Fibroblast of lung (primary cell): ENCODE results near the gene PKP1. TPM values are rescaled to one million over a fixed set of nuclear protein-coding genes. Genes with fewer than 3 reads are reported as not detected.

Source experiments
- DNase-seq, 2 donors: peaks; one replicate each; pipeline versions ENCODE4 v3.0.0 to v3.0.0-alpha.2; 2010; ENCODE audit warnings: low read depth in 2 of 2
- H2AFZ ChIP-seq: 2 replicates; pipeline ENCODE4 v1.5.1; 2012; ENCODE audit warnings: low read length, control low read depth, inconsistent platforms
- H3K27ac ChIP-seq: 2 replicates; pipeline ENCODE4 v1.5.1; 2011; ENCODE audit warnings: low read length, control low read depth; ENCODE audit not compliant: insufficient read depth
- H3K27me3 ChIP-seq: 2 replicates; pipeline ENCODE4 v1.5.1; 2011; ENCODE audit warnings: mild to moderate bottlenecking, low read length; ENCODE audit not compliant: control insufficient read depth, insufficient read depth
- H3K36me3 ChIP-seq: 2 replicates; pipeline ENCODE4 v1.5.1; 2011; ENCODE audit warnings: low read length; ENCODE audit not compliant: control insufficient read depth, insufficient read depth
- H3K4me1 ChIP-seq: 2 replicates; pipeline ENCODE4 v1.5.1; 2011; ENCODE audit warnings: low read length; ENCODE audit not compliant: control insufficient read depth, insufficient read depth; ENCODE audit errors: extremely low read depth
- H3K4me2 ChIP-seq: 2 replicates; pipeline ENCODE4 v1.5.1; 2011; ENCODE audit warnings: low read length, control low read depth; ENCODE audit not compliant: insufficient read depth; ENCODE audit errors: extremely low read depth
- H3K4me3 ChIP-seq, 4 experiments: fragments of 200-600 bp in 1 of 4; sonication (generic) in 1 of 4; replicated peaks in 1 of 4; 2 replicates each; pipeline ENCODE4 v1.5.1; 2011 to 2016; ENCODE audit warnings: low read length in 4 of 4, low read depth in 3 of 4, mild to moderate bottlenecking in 3 of 4, control low read depth in 2 of 4, inconsistent platforms in 1 of 4, mixed read lengths in 1 of 4; ENCODE audit not compliant: insufficient read depth in 1 of 4; ENCODE audit errors: control extremely low read depth in 1 of 4
- H3K79me2 ChIP-seq: 2 replicates; pipeline ENCODE4 v1.5.1; 2012; ENCODE audit warnings: mild to moderate bottlenecking, low read length, inconsistent platforms; ENCODE audit not compliant: control insufficient read depth, insufficient read depth
- H3K9ac ChIP-seq: 2 replicates; pipeline ENCODE4 v1.5.1; 2011; ENCODE audit warnings: mild to moderate bottlenecking, low read length, control low read depth; ENCODE audit not compliant: insufficient read depth
- H3K9me3 ChIP-seq: 2 replicates; pipeline ENCODE4 v1.5.1; 2012; ENCODE audit warnings: low read depth, low read length; ENCODE audit not compliant: control insufficient read depth, insufficient read depth
- H4K20me1 ChIP-seq: 2 replicates; pipeline ENCODE4 v1.5.1; 2011; ENCODE audit warnings: low read length; ENCODE audit not compliant: control insufficient read depth, insufficient read depth; ENCODE audit errors: extremely low read depth
- EZH2 ChIP-seq: IDR thresholded peaks from 2 replicates; pipeline ENCODE4 v1.5.1; 2012; ENCODE audit warnings: low read length, control low read depth, mild to moderate bottlenecking; ENCODE audit errors: missing control alignments
- polyA plus RNA-seq, 2 donors: library from polyadenylated mRNA; depleted of rRNA in 1 of 2; stranded (reverse) in 1 of 2; unstranded in 1 of 2; fragments of >200 nt; gene quantifications; 2 replicates each; pipeline ENCODE4 v1.2.1, GENCODE V29; 2011 to 2012; ENCODE audit warnings: missing spikeins in 1 of 2
- total RNA-seq: library from RNA; depleted of rRNA; stranded (reverse); fragments of >200 nt; gene quantifications from 2 replicates; pipeline ENCODE4 v1.2.1, GENCODE V29; 2014
- TF ChIP-seq, protein P1 (sequence below), 2 donors: IDR thresholded peaks in 1 of 2; conservative IDR thresholded peaks in 1 of 2; 1 replicate in 1 of 2; 2 replicates in 1 of 2; pipeline ENCODE4 v1.5.1; 2011 to 2012; ENCODE audit warnings: low read length in 2 of 2, control low read depth in 1 of 2, inconsistent platforms in 1 of 2, low read depth in 1 of 2, mild to moderate bottlenecking in 1 of 2

The PKP1 gene
- total and polyA plus RNA-seq, 2 donors (not counting 1 experiment from before 2014, with no cell fraction given), result under 0.01 to 0.08 TPM

DNA sequence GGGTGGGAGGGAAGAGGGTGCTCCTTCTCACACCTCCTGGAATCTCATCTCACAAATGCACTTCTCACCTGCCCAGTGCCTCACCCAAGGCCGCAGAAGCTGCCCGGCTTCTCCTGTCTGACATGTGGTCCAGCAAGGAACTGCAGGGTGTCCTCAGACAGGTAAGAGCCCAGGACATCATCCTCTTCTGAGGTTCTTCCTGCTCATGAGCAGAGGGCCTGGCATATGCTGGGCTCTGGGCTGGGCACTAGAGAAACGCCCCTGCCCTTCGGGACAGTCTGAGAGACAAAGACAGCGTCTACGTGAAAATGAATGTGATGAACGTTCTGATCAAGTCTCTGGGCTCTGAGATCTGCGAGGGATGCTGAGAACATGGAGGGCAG lies 42.4 kb downstream of the PKP1 start:
- no peak for TF ChIP-seq EZH2
- TF ChIP-seq, protein P1, sequence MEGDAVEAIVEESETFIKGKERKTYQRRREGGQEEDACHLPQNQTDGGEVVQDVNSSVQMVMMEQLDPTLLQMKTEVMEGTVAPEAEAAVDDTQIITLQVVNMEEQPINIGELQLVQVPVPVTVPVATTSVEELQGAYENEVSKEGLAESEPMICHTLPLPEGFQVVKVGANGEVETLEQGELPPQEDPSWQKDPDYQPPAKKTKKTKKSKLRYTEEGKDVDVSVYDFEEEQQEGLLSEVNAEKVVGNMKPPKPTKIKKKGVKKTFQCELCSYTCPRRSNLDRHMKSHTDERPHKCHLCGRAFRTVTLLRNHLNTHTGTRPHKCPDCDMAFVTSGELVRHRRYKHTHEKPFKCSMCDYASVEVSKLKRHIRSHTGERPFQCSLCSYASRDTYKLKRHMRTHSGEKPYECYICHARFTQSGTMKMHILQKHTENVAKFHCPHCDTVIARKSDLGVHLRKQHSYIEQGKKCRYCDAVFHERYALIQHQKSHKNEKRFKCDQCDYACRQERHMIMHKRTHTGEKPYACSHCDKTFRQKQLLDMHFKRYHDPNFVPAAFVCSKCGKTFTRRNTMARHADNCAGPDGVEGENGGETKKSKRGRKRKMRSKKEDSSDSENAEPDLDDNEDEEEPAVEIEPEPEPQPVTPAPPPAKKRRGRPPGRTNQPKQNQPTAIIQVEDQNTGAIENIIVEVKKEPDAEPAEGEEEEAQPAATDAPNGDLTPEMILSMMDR (conservative IDR thresholded peaks at IDR 0.05 in 1 of 2, IDR thresholded peaks at IDR 0.05 in 1 of 2; ENCODE audit: low read depth in 1 of 2, low read length in 2 of 2), result no peak
- peaks cover 8% of the 10 kb centered on the region for H3K27me3 ChIP-seq
- DNase-seq, result no peak

DNA sequence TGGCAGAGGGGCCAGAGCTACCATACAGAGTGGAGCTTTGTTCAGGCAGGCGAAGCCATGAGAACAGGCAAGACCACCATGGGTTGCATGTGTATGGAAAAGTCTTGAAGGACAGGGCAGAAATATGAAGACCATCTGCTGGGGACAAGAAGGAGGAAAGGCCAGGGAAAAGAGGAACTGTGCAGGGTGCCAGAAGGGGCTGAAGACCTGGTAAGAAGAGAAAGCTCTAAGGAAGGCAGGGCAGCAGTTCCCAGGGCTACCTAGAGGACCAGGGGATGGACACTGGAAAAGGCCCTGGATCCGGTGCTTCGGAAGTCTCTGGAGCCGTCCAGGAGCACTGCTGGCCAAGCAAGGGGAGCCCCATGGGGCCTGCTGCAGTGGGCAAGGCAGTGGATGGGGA lies 43.4 kb downstream of the PKP1 start:
- H2AFZ ChIP-seq, result no peak overlapping the region
- H3K9me3 ChIP-seq, result no peaks in the 10 kb centered on the region
- DNase-seq, result no peak
- TF ChIP-seq, protein P1 (conservative IDR thresholded peaks at IDR 0.05 in 1 of 2, IDR thresholded peaks at IDR 0.05 in 1 of 2; ENCODE audit: low read depth in 1 of 2, low read length in 2 of 2), result no peak
- no peak for TF ChIP-seq EZH2
- peaks cover 8% of the 10 kb centered on the region for H3K27me3 ChIP-seq
- H3K4me3 ChIP-seq, result no peak overlapping the region
- no peaks in the 10 kb centered on the region for H4K20me1 ChIP-seq
- H3K9ac ChIP-seq, result no peak overlapping the region
- H3K79me2 ChIP-seq, result no peaks in the 10 kb centered on the region
- no peak overlapping the region for H3K4me2 ChIP-seq
- H3K36me3 ChIP-seq, result no peaks in the 10 kb centered on the region
- no peak overlapping the region for H3K27ac ChIP-seq
- no peaks in the 10 kb centered on the region for H3K4me1 ChIP-seq

More for the DNA sequence above, 42.4 kb downstream of the PKP1 start:
- no peak overlapping the region for H2AFZ ChIP-seq
- no peaks in the 10 kb centered on the region for H3K4me1 ChIP-seq
- no peak overlapping the region for H3K9ac ChIP-seq
- no peak overlapping the region for H3K27ac ChIP-seq
- no peak overlapping the region for H3K4me3 ChIP-seq
- no peaks in the 10 kb centered on the region for H3K36me3 ChIP-seq
- no peaks in the 10 kb centered on the region for H4K20me1 ChIP-seq
- no peaks in the 10 kb centered on the region for H3K9me3 ChIP-seq
- H3K79me2 ChIP-seq, result no peaks in the 10 kb centered on the region
- H3K4me2 ChIP-seq, result no peak overlapping the region

DNA sequence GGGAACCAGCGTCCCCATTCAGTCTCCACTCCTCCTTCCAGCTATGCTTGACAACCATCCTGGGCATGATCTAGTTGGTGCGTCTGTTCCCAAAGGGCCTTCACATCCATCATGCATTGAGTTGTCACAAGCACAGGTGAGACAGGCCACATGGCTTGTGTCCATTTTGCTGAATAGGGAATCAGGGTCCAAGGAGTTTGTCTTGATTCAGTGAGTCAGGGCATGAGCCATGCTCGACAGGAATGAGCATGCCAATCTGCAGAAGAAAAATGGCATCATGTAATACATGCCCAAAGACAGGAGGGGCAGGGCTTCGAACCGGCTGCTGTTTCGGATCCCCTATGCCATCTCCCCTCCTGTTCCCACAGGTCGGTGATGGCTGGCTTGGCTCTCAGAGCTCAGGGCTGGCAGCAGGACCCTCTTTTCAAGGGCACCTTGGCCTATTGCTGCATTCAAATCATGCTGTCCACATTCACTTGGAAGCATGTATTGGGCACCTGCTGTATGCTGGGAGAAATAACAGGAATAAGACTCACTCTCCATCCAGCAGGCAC lies 44.5 kb downstream of the PKP1 start:
- no peaks in the 10 kb centered on the region for H3K4me1 ChIP-seq
- H3K27ac ChIP-seq, result no peak overlapping the region
- no peak overlapping the region for H2AFZ ChIP-seq
- H3K4me2 ChIP-seq, result no peak overlapping the region
- H3K79me2 ChIP-seq, result no peaks in the 10 kb centered on the region
- TF ChIP-seq, protein P1 (conservative IDR thresholded peaks at IDR 0.05 in 1 of 2, IDR thresholded peaks at IDR 0.05 in 1 of 2; ENCODE audit: low read depth in 1 of 2, low read length in 2 of 2), result no peak
- no peak for TF ChIP-seq EZH2
- H3K36me3 ChIP-seq, result no peaks in the 10 kb centered on the region
- H3K9me3 ChIP-seq, result no peaks in the 10 kb centered on the region
- no peak overlapping the region for H3K4me3 ChIP-seq
- no peak overlapping the region for H3K9ac ChIP-seq
- DNase-seq, result no peak
- peaks cover 8% of the 10 kb centered on the region for H3K27me3 ChIP-seq
- no peaks in the 10 kb centered on the region for H4K20me1 ChIP-seq
